ENCODE data around the gene TACC2.

The TACC2 gene

GRCh38 chr10:122286867-122287266, 297.9 kb downstream of the TACC2 start:
- DNase-seq = no peak

- no peak for DNase-seq
Measured at GRCh38 chr10:122287570-122287969, 298.6 kb downstream of the TACC2 start.

- DNase-seq = no peak
Measured at GRCh38 chr10:122288262-122288661, 299.3 kb downstream of the TACC2 start.

GRCh38 chr10:122288917-122289316, 300.0 kb downstream of the TACC2 start:
- no peak for DNase-seq

- DNase-seq = no peak
Measured at GRCh38 chr10:122290334-122290733, 301.4 kb downstream of the TACC2 start.

- DNase-seq = no peak
Measured at GRCh38 chr10:122290833-122291532, 302.0 kb downstream of the TACC2 start.

- DNase-seq = no peak
Measured at GRCh38 chr10:122291739-122292138, 302.8 kb downstream of the TACC2 start.

GRCh38 chr10:122292376-122292775, 303.4 kb downstream of the TACC2 start:
- DNase-seq = no peak

- no peak for DNase-seq
Measured at GRCh38 chr10:122293156-122293960, 304.4 kb downstream of the TACC2 start.

GRCh38 chr10:122293961-122294380, 305.0 kb downstream of the TACC2 start:
- no peak for DNase-seq

GRCh38 chr10:122294511-122295450, 305.8 kb downstream of the TACC2 start:
- no peak for DNase-seq

GRCh38 chr10:122295451-122295809, 306.5 kb downstream of the TACC2 start:
- DNase-seq = no peak

- no peak for DNase-seq
Measured at GRCh38 chr10:122296363-122297120, 307.6 kb downstream of the TACC2 start.

GRCh38 chr10:122297583-122297982, 308.6 kb downstream of the TACC2 start:
- DNase-seq = no peak

- no peak for DNase-seq
Measured at GRCh38 chr10:122298206-122298597, 309.2 kb downstream of the TACC2 start.

- peak; percentile 34 for DNase-seq
Measured at GRCh38 chr10:122298598-122299301, 309.8 kb downstream of the TACC2 start.

- DNase-seq = no peak
Measured at GRCh38 chr10:122299423-122300075, 310.6 kb downstream of the TACC2 start.

GRCh38 chr10:122301055-122301810, 312.3 kb downstream of the TACC2 start:
- DNase-seq = no peak

- no peak for DNase-seq
Measured at GRCh38 chr10:122301811-122302115, 312.8 kb downstream of the TACC2 start.

- no peak for DNase-seq
Measured at GRCh38 chr10:122302315-122302714, 313.4 kb downstream of the TACC2 start.

Measured in amniotic stem cell (primary cell).